Tibial nerve (tissue), 4 donors: ENCODE measurements around the gene CCDC27. TPM values are rescaled to one million over a fixed set of nuclear protein-coding genes. Genes with fewer than 3 reads are reported as not detected.

Experiments
- DNase-seq, 2 donors: peaks; one replicate each; pipeline ENCODE4 v3.0.0-alpha.2; 2019; ENCODE audit warnings: low spot score in 2 of 2
- H3K27ac ChIP-seq, 4 donors: fragments of 200-600 bp; sonication (generic) in 3 of 4; one replicate each; pipeline ENCODE4 v1.5.1; 2017 to 2019; ENCODE audit warnings: mild to moderate bottlenecking in 1 of 4
- H3K27me3 ChIP-seq, 2 donors: fragments of 200-600 bp; sonication (generic) in 1 of 2; one replicate each; pipeline versions ENCODE4 v1.5.1 to v1.6.0; 2017 to 2019
- H3K36me3 ChIP-seq, 3 donors: fragments of 200-600 bp; sonication (generic); one replicate each; pipeline ENCODE4 v1.5.1; 2018 to 2019
- H3K4me1 ChIP-seq, 4 donors: fragments of 200-600 bp; sonication (generic) in 3 of 4; one replicate each; pipeline ENCODE4 v1.5.1; 2017 to 2019
- H3K4me3 ChIP-seq, 4 donors: fragments of 200-600 bp; sonication (generic) in 3 of 4; one replicate each; pipeline ENCODE4 v1.5.1; 2017 to 2019; ENCODE audit warnings: mild to moderate bottlenecking in 1 of 4, moderate library complexity in 1 of 4
- H3K9me3 ChIP-seq, 4 donors: fragments of 200-600 bp; sonication (generic) in 3 of 4; one replicate each; pipeline ENCODE4 v1.5.1; 2017 to 2019
- CTCF ChIP-seq, 5 experiments: fragments of 200-600 bp in 3 of 5; fragments of 450-650 bp in 2 of 5; sonication (generic) in 3 of 5; IDR thresholded peaks; one replicate each; pipeline ENCODE4 v1.5.1; 2016 to 2019; ENCODE audit warnings: antibody characterized with exemption in 5 of 5, mild to moderate bottlenecking in 3 of 5, moderate library complexity in 2 of 5
- EP300 ChIP-seq, 2 donors: sonication (generic); formaldehyde crosslinking; IDR thresholded peaks; one replicate each; pipeline ENCODE4 v1.6.1; 2017; ENCODE audit warnings: antibody characterized with exemption in 2 of 2, mild to moderate bottlenecking in 1 of 2
- POLR2A ChIP-seq, 2 donors: fragments of 450-650 bp; IDR thresholded peaks; one replicate each; pipeline ENCODE4 v1.6.1; 2017; ENCODE audit warnings: antibody characterized with exemption in 2 of 2, mild to moderate bottlenecking in 2 of 2, moderate library complexity in 2 of 2
- WGBS, 2 donors: methylation state at CpG; one replicate each; pipeline ENCODE4 v1.1.5; 2018; 5-methylcytosine and 5-hydroxymethylcytosine counted together
- total RNA-seq, 4 donors: library from RNA; depleted of rRNA; stranded (reverse); fragments of >200 nt; gene quantifications; one replicate each; pipeline ENCODE4 v1.1.0, GENCODE V29; 2016

CCDC27 gene
- total RNA-seq, 4 donors from 2014 or later, result not detected

GRCh38 chr1:3762873-3763228 is 10.6 kb downstream of the CCDC27 start:
- Histone ChIP-seq H3K27ac (no peak overlapping the region), H3K9me3 (peaks cover 0 to 21% (median 0%) of the 10 kb centered on the region in 4 donors), H3K4me1 (no peaks in the 10 kb centered on the region), H3K4me3 (no peak overlapping the region), H3K36me3 (no peaks in the 10 kb centered on the region), H3K27me3 (peaks cover 0 to 34% of the 10 kb centered on the region in 2 donors)
- 76 to 88% methylated on average over 11 of the region's 12 CpGs for WGBS, 2 donors
- no peak for DNase-seq
- TF ChIP-seq CTCF (IDR thresholded peaks at IDR 0.05) (no peak), POLR2A (IDR thresholded peaks at IDR 0.05) (no peak), EP300 (IDR thresholded peaks at IDR 0.05) (no peak)

- H3K27me3 ChIP-seq, result peaks cover 0 to 30% of the 10 kb centered on the region in 2 donors
- TF ChIP-seq EP300 (IDR thresholded peaks at IDR 0.05) (no peak), POLR2A (IDR thresholded peaks at IDR 0.05) (no peak), CTCF (IDR thresholded peaks at IDR 0.05) (no peak)
- H3K4me1 ChIP-seq, result no peaks in the 10 kb centered on the region
- 77 to 82% methylated on average over 30 to 31 of the region's 31 CpGs for WGBS, 2 donors
- no peak overlapping the region for H3K27ac ChIP-seq
- DNase-seq, result no peak
- H3K4me3 ChIP-seq, result no peak overlapping the region
- peaks cover 0 to 21% (median 0%) of the 10 kb centered on the region in 4 donors for H3K9me3 ChIP-seq
- no peaks in the 10 kb centered on the region for H3K36me3 ChIP-seq
Measured at GRCh38 chr1:3763351-3764125, 11.3 kb downstream of the CCDC27 start.

GRCh38 chr1:3767328-3767925 is 15.2 kb downstream of the CCDC27 start:
- DNase-seq, result no peak
- Histone ChIP-seq H3K27me3 (peaks cover 0 to 12% of the 10 kb centered on the region in 2 donors), H3K4me1 (peaks cover 0 to 14% (median 9%) of the 10 kb centered on the region in 4 donors), H3K9me3 (peaks cover 0 to 4% (median 0%) of the 10 kb centered on the region in 4 donors), H3K27ac (no peak overlapping the region), H3K36me3 (no peaks in the 10 kb centered on the region), H3K4me3 (no peak overlapping the region)
- TF ChIP-seq CTCF (IDR thresholded peaks at IDR 0.05) (no peak), EP300 (IDR thresholded peaks at IDR 0.05) (no peak), POLR2A (IDR thresholded peaks at IDR 0.05) (no peak)
- WGBS, 2 donors, result 80 to 88% methylated on average over 17 of the region's 17 CpGs

- Histone ChIP-seq H3K27me3 (peaks cover 0 to under 1% of the 10 kb centered on the region in 2 donors), H3K4me1 (peaks cover 0 to 28% (median 19%) of the 10 kb centered on the region in 4 donors), H3K4me3 (no peak overlapping the region), H3K27ac (no peak overlapping the region), H3K9me3 (no peaks in the 10 kb centered on the region), H3K36me3 (no peaks in the 10 kb centered on the region)
- 87 to 88% methylated on average over 21 to 22 of the region's 22 CpGs for WGBS, 2 donors
- DNase-seq, result no peak
- no peak for TF ChIP-seq POLR2A (IDR thresholded peaks at IDR 0.05)
- TF ChIP-seq CTCF (IDR thresholded peaks at IDR 0.05), result no peak
- no peak for TF ChIP-seq EP300 (IDR thresholded peaks at IDR 0.05)
Measured at GRCh38 chr1:3768811-3769390, 16.7 kb downstream of the CCDC27 start.
